SHP77 treated with DMSO at 0.1 percent for 48 hours (cell line): ENCODE results near the gene SCART1.
A peak's percentile ranks its signal among the peaks of the same experiment; 100 is the strongest.
"Not testable (repeated sequence)": the region's sequence is repeated elsewhere in the genome, so short reads cannot be mapped to it uniquely, and the experiment has no call there.

Experiments
- DNase-seq: peaks from one replicate; lab custom pipeline; 2025; lab: John Stamatoyannopoulos, UW

The SCART1 gene

DNA sequence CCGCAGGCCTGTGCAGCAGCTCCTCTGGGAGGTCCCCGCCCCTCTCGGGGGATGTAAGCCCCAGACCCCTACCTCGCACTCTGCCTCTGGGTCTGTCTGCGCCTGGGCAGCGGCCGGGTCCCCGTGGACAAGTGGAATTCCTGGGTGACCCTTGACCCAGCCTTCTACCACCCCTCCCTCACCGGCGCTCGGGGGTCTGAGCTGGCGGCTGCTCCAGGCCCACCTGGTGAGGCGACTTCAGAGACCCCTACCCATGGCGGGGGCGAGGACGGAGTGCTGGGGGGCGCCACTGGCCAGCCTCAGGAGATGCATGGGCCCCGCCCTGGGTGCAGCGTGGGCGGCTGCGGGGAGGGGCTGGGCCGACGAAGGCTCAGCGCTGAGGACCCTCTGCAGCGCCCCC lies 21.0 kb upstream of the SCART1 start:
- not testable (repeated sequence) for DNase-seq

DNA sequence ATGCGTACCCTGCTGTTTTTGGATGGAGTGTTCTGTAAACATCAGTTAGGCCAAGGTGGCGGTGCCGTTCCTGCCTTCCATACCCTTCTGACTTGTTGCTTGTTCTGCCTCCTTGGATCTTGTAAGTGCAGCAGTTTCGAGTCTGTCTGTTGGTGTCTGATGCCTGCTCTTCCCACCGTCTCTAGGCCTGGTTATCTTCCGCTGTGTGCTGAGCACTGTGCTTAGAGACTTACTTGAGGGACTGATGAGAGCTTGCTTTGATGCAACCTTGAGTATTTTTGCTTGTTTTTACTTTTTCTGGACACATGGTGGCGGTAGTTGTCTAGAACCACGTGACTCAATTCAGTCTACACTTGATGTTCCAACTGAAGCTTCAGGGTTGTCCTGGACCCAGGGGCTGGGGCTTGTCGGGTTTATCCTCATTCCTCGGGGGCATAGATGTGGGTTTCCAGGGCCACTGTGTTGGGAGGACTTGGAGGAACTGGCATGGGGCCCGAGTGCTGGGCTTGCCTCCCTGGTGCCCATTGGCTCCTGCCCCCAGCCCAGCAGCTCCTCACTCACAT lies 15.0 kb upstream of the SCART1 start:
- DNase-seq, result peak; percentile 24

DNA sequence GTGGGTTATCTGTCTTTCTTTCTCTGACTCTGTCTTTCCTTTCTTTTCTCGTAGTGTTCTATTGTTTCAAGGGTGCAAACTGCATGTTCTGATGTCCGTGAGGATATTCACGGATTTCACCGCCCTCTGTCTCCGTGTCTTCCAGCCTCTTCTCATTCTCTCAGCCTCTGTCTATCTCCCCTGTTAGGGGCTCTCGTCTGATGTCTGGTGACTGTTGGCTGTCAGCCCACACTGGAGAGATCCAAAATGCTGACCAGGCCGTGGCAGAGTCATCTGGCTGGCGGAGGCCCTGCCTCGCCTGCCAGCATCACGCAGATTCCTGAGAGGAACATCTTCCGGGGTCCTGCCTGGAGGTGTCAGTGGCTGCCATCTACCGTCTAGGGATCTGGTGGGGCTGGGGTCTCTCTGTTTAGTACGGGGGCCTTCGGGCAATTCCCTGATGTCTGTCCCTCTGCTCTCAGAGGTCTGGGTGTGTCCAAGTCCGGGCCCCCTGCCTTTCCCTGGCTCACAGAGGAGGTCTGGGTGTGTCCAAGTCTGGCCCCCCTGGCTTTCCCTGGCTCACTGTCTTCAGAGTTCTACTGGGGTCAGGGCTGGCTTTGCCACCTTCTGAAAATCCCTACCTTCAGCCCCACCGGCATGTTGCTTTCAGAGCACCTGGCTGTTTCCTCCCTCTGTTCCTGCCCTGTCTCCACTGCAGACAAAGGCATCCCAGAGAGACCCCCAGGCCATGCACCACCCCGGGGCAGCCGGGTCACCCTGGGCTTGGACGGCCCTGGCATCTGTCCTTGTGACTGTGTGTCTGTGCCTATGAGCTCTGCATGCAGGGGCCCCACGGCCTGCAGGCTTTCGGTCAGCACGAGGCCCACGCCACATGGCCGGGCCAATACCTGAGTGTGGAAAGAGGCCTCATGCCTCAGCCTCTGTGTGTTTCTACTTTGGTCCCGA lies 14.0 kb upstream of the SCART1 start:
- DNase-seq, result no peak

DNA sequence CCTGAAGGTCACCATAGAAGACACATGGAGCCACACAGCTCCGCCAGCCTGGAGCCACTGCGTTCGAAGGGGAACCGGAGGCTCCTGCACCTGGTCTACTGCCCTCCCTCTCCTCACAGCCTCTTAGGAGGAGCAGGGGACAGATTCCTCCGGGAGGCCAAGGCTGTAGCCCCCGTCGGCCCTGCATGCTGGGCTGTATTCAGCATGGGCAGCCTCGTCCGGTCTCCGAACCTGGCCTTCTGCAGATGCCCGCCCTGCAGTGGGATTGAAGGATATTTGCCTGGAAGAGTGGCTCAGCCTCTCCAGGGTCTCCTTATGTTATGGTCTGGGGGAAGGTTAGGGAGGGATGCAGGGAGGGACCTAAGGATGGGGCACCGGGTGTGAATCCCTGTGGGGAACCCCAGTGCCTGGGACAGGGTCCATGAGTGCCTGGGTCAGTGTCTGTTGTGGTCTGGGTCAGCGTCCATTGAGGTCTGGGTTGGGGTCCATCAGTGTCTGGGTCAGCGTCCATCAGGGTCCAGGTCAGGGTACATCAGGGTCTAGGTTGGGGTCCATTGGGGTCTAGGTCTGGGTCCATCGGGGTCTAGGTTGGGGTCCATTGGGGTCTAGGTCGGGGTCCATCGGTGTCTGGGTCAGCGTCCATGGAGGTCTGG lies 13.0 kb upstream of the SCART1 start:
- DNase-seq, result no peak

DNA sequence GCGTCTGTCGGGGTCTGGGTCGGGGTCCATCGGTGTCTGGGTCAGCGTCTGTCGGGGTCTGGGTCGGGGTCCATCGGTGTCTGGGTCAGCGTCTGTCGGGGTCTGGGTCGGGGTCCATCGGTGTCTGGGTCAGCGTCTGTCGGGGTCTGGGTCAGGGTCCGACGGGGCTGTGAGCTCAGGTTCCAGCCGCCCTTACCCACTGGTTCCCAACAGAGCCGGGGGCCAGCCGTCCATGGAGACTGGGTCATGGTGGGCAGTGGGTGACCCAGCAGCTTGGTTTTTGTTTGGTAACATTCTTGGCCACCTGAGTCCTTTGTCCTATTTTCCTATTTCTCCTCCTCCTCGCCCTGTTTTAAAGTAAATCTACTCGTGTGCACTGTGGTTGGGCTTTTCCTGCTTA lies 12.4 kb upstream of the SCART1 start:
- not testable (repeated sequence) for DNase-seq

DNA sequence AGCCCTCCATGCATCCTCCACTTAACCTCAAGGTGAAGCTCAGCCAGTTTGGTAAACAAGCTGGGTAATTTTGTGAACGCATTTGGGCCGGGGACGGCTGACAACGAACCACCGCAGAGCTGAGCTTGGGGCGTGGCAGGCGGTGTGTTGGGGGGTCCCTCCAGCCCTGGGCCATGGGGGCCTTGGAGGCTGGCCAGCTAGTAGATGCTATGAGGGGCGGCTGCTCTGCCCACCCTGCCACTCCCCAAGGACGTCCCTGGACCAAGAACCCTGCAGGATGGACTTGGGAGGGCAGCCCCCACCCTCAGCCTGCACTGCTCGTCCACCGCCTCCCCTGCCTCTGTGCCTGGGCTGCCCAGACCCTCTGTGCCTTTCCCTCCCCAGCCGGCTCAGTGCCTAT lies 12.0 kb upstream of the SCART1 start:
- no peak for DNase-seq

DNA sequence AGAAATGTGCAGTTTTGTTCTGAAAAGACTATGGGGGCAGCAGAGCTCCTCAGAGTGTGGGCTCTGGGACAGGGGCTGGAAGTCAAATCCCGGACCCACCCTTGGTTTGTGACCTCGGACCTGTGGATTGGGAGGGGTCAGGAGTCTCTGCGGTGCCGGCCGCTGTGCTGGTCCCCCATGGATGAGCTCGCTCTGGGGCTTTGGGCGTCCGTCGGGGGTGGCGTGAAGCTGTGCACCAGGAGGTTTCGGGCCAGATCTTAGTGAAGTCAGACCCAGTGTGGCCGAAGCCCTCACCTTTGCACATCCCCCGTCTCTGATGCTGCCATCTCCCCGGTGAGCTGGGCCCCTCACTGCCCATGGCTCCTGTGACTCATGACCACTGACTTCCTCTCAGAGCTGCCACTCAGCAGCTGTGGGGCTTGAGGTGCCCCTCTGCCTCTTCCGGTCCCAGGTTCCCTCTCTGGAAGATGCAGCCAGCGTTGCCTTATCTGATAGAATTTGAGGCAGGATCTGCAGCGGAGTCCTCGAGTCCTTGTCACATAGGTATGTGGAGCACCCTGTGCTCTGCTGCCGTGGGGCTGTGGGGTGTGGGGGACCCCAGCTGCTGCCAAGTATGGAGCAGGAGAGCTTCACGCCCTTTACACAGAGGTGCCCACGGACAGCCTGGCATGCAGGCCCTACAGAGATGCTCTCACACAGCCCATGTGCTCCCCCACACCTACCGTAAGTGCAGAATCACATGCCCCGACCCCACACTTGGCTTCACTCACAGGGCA lies 11.4 kb upstream of the SCART1 start:
- no peak for DNase-seq

DNA sequence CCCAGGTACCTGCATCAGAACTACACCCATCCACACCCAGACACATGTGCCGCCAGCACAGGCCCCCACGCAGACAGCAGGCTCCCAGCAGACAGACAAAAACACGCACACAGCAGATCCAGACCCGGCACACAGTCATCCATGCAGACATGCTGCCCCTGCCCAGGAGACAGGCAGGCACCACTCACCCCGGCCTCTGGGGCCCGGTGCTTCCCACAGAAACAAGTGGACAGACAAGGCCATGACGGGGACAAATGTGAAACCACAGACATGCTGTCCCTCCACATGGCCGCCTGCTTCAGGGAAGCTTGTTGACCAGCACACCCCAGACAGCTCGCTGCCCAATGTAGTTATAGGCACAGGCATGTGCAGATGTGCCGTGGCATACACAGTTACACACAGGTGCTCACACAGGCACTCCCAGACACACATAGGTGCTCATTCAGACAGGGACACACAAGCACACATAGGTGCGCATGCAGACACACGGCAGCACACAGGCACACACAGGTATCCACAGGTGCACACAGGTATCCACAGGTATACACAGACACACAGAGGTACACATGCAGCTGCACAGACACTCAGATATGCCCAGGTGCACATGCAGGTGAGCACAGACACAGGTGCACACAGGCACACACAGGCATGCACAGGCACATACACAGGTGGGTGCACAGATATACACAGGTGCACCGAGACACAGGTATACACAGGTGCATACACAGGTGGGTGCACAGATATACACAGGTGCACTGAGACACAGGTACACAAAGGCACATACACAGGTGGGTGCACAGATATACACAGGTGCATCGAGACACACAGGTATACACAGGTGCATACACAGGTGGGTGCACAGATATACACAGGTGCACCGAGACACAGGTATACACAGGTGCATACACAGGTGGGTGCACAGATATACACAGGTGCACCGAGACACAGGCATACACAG lies 10.5 kb upstream of the SCART1 start:
- no peak for DNase-seq

DNA sequence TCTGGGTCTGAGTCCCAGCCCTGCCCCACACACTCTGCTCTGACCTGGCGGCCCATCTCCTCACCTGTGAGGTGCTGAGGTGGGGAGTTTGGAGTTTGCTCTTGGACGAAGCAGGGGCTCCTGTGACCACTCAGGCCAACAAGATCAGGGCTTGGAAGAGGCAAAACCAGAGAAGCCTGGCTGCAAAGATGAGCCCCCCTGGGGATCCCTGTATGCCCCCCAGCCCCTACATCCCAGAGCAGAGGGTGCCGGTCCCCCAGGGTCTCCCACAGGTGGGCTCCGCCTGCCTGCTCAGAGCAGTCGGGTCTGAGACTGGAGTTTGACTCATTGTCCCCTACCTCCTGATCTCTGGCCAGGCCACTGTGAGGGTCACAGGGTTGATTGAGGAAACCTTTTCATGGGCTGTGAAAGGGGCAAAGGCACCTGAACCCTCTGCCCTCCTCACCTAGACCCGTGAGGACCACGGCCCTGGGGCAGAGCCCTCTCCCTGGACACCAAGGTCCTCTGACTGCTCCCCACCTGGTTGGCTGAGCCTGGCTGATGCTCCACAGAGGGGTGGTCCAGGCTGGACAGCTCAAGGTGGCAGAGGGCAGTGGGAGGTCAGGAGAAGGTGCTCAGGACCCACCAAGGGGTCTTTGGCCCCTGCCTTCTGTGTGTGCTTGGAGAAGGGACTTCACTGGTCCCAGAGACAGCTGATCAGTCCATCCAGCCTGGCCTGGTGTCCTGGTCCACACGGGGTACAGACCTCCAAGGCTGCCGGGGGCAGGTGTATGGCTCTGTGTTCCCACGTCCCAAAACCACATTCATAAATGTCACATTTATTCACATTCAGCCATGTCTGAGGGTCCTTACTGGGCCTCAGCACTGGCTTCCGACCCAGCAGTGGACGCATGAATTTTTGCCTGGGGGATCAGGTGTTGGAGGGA lies 9.1 kb upstream of the SCART1 start:
- no peak for DNase-seq

DNA sequence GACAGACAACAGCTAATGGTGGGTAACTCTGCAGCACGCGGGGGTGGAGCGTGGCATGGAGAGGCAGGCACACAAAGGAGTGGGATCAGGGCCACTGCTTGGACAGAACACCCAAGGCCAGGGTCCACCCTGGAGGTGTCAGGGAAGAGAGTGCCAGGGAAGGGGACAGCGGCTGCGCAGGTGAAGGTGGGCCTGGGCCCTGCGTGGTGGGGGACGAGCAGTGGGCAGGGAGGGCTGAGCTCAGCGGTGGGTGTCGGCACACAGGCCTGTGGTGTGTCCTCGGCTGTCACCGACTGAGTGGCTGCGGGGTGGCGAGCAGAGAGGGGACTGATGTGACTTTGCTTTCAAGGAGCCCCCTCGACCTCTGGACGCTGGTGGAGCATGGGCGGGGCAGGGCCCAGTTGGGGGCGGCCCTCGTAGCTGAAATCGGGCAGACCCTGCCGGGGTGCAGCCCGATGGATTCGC lies 8.4 kb upstream of the SCART1 start:
- DNase-seq, result no peak

DNA sequence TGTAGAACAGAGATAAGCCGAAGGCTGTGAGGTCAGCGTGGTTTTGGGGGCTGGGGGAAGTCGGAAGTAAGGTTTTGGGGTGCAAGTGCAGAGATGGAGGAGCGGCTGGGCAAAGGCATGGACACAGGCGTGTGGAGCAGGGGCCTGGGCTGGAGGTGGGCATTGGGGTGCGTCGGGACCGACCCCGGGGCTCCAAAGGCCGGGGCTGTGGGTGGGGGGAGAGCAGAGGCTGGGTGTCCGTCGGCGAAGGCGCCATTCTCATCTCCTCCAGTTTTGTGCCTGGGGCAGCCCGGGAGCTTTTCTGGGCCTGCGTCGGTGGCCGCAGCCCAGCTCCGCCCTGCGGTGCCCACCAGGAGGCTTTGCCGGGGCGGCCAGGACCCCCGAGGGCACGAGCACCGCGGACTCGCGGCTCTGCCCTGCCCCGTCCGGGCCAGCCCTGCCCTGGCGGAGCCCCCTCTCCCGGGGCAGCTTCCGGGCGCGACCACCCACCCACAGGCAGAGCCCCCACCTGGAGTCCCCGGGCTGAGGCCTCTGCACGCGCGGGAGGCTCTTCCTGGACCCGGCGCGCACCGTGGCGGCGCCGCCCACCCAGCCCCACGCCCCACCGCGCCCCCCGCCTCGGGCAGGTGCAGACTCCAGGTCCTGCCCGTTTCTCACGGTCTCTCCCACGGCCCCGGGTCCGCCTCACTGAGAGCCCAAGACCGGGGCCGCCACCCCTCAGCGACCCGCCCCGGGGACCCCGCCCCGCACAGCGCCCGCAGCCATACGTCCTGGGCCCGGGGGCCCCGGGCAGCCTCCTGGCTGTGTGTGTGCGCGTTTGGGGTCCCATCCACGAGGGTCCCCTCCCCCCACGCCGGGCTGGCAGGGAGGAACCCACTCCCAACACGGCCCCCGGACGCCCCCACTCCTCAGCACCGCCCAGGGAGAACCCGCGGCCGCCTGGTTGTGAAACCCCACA lies 7.7 kb upstream of the SCART1 start:
- DNase-seq, result no peak

DNA sequence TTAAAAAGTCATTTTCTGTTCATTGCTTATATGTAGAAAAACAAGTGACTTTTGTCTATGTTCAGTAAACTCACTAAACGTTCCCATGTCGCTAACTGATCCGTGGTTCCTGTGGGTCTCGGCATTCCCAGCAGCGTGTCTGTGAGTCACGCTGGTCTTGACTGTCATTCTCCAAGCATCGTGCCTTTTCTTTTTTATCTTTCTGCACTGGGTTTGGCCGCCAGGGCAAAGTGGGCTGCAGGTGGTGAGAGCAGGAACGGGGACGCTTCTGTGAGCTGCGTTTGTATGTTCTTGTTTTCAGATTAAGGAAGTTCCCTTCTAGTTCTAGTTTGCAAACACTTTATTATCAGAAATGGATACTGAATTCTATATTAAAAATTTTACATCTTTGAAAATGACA lies 6.8 kb upstream of the SCART1 start:
- DNase-seq, result no peak

DNA sequence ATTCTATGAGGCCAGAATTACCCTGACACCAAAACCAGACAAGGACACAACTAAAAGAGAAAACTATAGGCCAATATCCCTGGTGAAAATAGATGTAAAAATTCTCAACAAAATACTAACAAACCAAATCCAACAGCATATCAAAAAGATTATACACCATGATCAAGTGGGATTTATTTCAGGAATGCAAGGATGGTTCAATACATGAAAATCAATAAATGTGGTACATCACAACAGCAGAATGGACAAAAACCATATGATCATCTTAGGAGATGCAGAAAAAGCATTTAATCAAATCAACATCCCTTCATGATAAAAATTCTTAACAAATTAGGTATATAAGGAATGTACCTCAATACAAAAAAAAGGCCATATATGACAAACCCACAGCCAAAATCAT lies 5.6 kb upstream of the SCART1 start:
- DNase-seq, result no peak

DNA sequence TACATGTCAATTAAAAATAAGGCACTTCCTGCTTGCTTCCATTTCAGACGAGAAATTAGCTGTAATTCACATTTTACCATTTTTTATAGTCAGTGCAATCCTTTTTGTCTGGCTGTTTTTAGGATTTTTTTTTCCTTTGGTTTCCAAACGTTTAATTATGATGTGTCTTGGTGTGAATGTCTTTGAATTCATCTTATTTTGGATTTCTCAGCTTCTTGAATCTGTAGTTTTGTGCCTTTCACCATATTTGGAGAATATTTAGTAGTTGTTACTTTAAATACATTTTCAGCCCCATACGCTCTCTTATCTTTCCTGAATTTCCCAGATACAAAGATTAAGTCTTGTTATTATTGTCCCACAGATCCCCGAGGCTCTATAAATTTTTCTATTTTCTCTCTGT lies 2.4 kb upstream of the SCART1 start:
- DNase-seq, result no peak

DNA sequence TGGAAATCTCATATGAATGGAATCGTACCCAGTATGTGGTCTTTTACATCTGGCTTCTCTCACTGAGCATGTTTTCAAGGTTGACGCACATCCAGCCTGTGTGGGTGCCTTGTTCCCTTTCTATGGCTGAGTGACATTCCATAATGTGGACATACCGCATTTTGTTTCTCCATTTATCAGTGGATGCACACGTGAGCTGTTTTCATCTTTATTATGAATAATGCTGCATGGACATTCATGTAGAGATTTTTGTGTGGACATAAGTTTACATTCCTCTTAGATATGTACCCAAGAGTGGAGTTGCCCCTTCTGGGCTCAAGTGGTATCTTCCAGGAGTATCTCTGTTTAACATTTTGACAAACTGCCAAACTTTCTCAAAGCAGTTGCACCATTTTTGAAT lies 1.3 kb upstream of the SCART1 start:
- no peak for DNase-seq

DNA sequence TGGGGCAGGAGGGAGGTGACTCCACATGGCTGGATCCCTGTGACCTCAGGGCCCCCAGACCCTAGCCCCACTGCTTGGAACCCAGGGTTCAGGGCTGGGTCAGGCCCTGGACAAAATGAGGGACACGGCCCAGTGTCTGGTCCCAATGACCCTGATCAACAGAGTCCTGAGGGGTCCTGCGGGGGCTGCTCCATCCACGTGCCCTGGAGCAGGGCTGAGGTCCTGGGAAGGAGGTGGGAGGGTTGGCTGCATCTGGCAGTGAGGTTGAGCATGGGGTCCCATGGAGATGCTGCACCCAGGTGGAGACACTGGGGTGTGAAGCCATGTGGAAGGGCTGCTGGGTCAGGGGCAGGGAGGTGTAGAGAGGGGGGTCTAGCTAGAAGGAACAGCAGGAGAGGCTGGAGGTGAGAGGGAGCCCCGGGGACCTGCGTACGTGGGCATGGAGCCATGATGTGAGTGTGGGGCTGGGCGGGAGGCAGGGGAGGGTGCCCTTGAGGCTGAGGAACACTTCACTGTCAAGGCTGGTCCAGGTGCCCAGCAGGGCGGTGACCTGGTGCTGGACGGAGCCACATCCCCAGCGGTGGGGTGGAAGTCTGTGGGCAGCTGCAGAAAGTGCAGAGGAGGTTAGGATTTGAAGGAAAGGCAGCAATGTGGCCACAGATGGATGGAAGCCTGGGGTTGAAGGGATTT lies 604 bp downstream of the SCART1 start:
- DNase-seq, result no peak

DNA sequence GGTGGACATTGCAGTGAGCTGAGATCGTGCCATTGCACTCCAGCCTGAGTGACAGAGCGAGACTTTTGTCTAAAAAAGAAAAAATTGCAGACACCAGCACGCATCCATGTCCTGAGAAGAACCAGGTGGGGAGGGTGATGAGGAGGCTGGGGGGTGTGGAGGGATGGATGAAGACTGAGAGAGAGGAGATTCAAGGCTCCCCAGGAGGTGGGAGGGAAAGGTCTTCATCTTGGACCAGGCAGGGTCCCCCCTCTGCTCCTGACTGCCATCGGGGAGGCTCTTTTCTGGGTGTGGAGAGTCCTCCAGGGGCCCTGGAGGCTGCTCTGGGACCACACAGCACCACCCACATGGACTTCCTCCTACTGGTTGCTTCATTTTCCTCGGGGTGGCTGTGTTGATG lies 1.5 kb downstream of the SCART1 start:
- no peak for DNase-seq

DNA sequence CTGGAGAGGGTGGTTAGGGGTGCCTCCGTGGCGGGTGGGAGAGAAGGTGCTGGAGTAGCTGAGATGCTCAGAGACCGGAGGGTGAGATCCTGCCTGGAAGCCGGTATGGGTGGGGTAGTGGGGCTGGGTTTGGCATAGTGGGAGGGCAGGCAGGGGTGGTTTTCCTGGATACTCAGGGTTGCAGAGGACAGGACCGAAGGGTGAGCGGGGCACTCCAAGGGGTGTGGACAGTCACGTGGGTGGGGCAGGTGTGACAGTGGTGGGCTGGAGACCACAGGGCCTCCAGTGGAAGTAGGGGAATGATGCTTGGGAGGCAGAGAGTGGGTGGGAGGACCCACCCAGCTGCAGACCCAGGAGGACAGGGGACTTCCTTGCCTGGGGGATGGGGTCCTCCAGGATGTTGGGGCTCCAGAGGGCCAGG lies 1.9 kb downstream of the SCART1 start:
- no peak for DNase-seq
